Eye (tissue), 1 donor: Measurements from ENCODE around the gene NHLRC3.
"Not testable (repeated sequence)": the region's sequence is repeated elsewhere in the genome, so short reads cannot be mapped to it uniquely, and the experiment has no call there.

Source experiments
- DNase-seq: peaks from one replicate; pipeline ENCODE4 v3.0.0-alpha.2; 2015

The NHLRC3 gene

GRCh38 chr13:39047560-39047959 is 9.3 kb downstream of the NHLRC3 start:
- peak; percentile 12 for DNase-seq

- DNase-seq, result no peak
Measured at GRCh38 chr13:39048806-39049205, 10.6 kb downstream of the NHLRC3 start.

- no peak for DNase-seq
Measured at GRCh38 chr13:39049274-39049673, 11.0 kb downstream of the NHLRC3 start.

- peak; percentile 71 for DNase-seq
Measured at GRCh38 chr13:39051157-39051556, 12.9 kb downstream of the NHLRC3 start.

GRCh38 chr13:39052944-39053343 is 14.7 kb downstream of the NHLRC3 start:
- DNase-seq, result no peak

GRCh38 chr13:39054112-39054511 is 15.9 kb downstream of the NHLRC3 start:
- no peak for DNase-seq

- DNase-seq, result no peak
Measured at GRCh38 chr13:39056018-39056417, 17.8 kb downstream of the NHLRC3 start.

GRCh38 chr13:39058040-39058439 is 19.8 kb downstream of the NHLRC3 start:
- DNase-seq, result no peak

- no peak for DNase-seq
Measured at GRCh38 chr13:39062004-39062403, 23.7 kb downstream of the NHLRC3 start.

- DNase-seq, result no peak
Measured at GRCh38 chr13:39072842-39073241, 34.6 kb downstream of the NHLRC3 start.

- DNase-seq, result no peak
Measured at GRCh38 chr13:39073983-39074382, 35.7 kb downstream of the NHLRC3 start.

GRCh38 chr13:39086251-39086945 is 48.1 kb downstream of the NHLRC3 start:
- DNase-seq, result not testable (repeated sequence)

- DNase-seq, result no peak
Measured at GRCh38 chr13:39091586-39091985, 53.3 kb downstream of the NHLRC3 start.

- no peak for DNase-seq
Measured at GRCh38 chr13:39095500-39095899, 57.2 kb downstream of the NHLRC3 start.

GRCh38 chr13:39099231-39099630 is 61.0 kb downstream of the NHLRC3 start:
- DNase-seq, result no peak
